HG03378 (cell line): ENCODE results near the gene NAV3.
A peak's percentile ranks its signal among the peaks of the same experiment; 100 is the strongest.

Experiments
- ATAC-seq: cut with Tn5 transposase; IDR thresholded peaks from one replicate; pipeline ENCODE4 v1.9.1; 2021; ENCODE audit warnings: mild to moderate bottlenecking, moderate library complexity; ENCODE audit not compliant: unreplicated experiment

NAV3 gene

GRCh38 chr12:78179346-78179745 is 348.7 kb downstream of the NAV3 start:
- ATAC-seq = no peak

DNA sequence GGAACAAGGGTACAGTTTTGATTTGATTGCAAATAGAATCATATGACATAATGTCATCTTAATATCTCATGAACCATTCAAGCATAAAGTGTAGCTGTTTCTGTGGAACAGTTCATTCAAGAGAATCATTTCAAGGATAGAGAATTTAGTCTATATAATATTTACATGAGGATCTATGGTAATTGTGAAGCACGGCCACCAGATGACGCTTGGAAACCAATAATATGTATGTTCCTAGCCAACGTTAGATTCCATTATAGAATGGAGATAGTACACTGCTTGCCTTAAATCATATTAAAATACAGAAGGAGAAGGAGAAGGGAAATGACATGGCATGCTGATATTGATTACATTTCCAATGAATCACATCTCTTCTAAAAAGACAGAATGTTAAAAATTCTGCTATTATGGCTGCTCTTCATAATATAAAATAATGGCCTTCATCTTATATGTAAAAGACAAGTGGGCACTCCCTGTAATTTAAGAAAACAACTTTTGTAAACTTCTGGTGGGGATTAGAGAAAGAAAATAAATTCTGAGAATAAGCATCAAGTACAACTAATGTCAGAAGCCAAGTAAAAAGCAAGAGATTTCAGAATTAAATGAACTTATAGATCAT is 351.0 kb downstream of the NAV3 start:
- ATAC-seq = no peak

GRCh38 chr12:78183824-78184223 is 353.1 kb downstream of the NAV3 start:
- no peak for ATAC-seq

GRCh38 chr12:78185109-78185508 is 354.4 kb downstream of the NAV3 start:
- no peak for ATAC-seq

DNA sequence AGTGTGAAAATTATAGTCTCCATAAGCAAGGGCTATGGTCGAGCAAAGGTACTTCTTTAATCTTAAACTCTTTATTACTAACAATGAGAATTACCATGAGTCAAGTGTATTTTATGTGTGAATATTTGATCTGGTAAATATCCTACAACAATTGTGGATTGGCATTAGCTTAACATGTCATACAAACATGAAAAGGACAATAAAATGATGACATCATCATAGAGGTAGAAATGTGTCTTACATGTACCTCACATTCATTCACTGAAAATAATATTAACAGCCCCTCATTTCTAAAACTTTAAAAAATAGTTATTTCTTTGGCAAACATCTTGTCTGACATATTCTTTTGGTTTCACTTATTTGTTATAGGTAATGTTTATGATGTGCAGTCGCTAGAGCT is 355.0 kb downstream of the NAV3 start:
- no peak for ATAC-seq

DNA sequence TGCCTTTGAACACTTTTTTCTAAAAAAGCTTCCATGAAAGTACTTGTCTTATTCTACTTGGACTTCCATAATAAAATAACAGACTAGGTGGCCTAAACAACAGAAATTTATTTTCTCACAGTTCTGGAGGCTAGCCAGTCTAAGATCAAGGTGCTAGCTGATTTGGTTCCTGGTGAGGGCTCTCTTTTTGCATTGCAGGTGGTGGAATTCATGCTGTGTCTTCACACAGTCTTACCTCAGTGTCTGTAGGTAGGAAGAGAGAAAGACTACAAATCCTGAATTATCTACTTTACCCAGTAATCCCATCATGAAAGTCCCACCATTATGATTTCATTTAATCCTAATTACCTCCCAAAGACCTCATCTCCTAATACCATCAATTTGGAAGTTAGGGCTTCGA is 356.0 kb downstream of the NAV3 start:
- ATAC-seq = no peak

DNA sequence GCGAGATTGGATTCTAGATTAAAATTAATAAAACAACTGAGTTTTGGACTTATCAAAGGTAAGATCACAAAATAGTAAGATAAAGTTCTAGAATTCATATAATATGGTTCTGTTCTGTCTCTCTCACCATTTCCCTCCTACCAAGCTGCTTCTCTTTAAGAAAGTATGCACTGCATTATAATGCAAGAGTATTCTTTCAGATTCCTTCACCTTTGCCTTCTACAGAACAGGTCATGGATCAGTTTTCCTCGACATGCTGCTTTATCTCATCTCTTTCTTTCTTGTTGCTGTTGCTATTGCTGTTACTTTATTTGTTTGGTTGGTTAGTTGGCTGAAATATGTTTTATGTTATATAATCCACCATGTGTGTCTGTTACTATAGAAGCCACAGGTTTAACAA is 357.0 kb downstream of the NAV3 start:
- ATAC-seq = no peak

GRCh38 chr12:78189656-78190055 is 359.0 kb downstream of the NAV3 start:
- ATAC-seq = no peak

GRCh38 chr12:78191611-78192010 is 360.9 kb downstream of the NAV3 start:
- no peak for ATAC-seq

DNA sequence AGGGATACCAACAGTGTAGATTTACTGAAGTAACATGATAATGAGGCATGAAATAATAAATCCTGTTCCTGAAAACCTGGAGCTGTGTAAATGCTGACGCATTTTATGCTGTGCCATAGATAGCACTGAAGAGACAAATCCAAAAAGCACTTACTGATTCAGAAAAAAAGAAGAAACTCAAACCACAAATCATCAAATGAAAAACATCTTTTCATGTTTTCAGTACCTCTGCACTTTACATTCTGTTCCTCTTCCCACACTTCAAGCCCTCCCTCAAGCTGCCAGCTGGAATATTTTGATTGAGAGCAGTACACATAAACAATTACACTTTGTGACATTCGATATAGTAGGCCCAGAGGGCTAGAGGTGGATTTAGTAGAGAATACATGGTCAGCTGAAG is 362.3 kb downstream of the NAV3 start:
- no peak for ATAC-seq

- no peak for ATAC-seq
Observed at GRCh38 chr12:78194448-78194847, 363.8 kb downstream of the NAV3 start.

- ATAC-seq = no peak
Observed at GRCh38 chr12:78198896-78199295, 368.2 kb downstream of the NAV3 start.

GRCh38 chr12:78199926-78200325 is 369.2 kb downstream of the NAV3 start:
- no peak for ATAC-seq

GRCh38 chr12:78204926-78205325 is 374.2 kb downstream of the NAV3 start:
- no peak for ATAC-seq

GRCh38 chr12:78208092-78208491 is 377.4 kb downstream of the NAV3 start:
- ATAC-seq = no peak

DNA sequence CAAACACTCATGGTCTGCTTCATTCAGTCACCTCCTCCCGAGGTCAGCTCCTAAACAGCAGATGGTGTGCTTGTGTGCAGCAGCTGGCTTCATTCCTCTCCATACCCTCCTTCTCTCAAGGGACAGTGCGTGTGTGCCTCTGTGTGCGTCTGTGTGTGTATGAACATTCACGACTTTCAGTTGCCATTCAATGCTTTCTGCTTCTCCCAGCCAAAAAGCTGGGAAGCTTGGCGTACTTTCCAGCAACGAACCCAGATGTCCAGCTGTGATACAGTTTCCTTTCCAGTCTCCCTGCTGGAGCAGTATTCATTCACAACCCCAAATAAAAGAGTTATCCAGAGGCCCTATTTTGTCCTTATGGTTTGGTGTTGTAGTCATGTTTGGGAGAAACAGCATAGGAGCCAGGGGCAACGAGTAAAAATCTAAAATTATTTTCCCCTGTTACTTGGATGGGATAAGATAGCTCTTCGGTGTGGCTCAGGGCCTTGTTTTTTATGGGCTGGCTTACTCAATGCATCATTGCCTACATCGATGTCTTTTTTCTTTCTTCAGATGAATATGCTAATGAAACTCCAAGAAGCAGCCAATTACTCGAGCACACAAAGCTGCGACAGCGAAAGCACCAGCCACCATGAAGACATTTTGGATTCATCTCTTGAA is 379.3 kb downstream of the NAV3 start:
- ATAC-seq = no peak

DNA sequence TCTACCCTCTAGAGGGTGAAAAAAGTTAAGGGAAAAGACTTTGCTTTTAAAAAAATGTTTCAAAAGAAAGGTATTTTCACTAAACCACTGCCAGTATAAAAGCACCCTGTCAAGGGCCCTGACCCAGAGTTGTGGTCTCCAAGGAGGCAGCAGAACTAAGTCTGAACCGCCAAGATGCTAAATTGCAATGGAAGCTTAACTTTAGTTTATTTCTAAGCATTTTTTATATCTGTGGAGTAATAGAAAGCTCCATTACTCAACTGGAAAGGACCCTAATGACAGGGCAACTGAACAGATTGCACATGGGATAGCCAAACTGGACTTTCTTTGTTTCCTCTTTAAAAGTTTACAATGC is 379.8 kb downstream of the NAV3 start:
- no peak for ATAC-seq

DNA sequence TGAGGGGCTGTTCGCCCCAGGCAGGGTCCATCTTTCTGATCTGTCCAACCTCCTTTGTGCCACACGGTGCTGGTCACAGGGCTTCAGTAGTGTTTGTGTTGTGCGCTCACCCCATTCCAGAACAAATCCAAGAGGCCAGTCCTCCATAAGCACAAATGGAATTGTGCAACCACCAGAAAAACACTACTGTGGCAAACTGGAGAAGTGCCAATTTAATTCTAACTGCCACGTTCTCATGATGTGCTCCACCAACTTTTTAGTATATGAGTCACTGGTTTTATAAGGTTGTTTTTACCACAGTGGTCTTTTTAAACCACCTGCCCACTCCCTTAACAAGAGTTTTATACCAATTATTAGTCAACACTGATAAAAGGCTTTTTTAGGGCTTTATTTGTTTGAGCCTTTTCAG is 380.2 kb downstream of the NAV3 start:
- no peak for ATAC-seq

GRCh38 chr12:78220811-78221210 is 390.1 kb downstream of the NAV3 start:
- ATAC-seq = no peak

- no peak for ATAC-seq
Observed at GRCh38 chr12:78224154-78224553, 393.5 kb downstream of the NAV3 start.

DNA sequence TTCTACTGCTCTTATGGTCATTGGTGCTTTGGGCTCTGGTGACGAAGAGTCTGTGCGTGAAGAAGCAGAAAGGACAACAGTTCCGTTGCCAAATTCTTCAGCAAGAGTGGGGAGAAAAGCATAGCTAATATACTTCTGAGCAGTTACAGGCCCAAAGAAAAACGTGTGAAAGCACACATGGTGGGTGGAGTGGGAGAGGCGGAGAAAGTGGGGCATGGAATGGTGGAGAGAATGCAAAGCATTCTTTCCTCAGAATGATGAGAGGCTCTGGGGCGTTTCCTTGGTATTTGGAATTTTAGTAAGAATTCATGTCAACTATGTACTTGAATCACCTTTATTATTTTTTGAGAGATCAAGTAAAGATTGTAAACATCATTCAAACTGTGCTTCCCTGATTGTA is 396.1 kb downstream of the NAV3 start:
- no peak for ATAC-seq

DNA sequence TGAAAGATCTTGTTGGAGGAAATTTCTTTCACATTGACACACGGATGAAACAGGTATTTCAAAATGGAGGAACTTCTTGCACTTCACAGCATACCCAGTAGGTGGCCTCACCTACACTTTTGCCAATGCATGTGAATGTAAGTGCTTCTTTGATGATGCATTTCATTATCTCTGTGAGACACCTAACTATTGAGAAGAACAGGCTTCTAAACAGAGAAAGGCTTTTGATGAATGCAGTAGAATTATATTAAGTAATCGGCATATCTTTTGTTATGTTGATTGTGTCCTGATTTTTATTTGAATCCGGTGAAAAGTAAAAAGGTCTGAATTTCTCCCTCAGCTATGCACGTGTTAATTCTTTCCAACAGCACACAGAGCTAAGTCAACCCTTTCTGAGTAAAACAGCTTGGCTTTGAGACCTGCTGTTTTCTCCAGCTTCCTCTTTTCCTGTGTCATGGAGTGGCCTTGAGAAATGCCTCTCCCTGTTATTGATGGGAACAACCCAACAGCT is 399.0 kb downstream of the NAV3 start:
- peak; percentile 98 for ATAC-seq

- ATAC-seq = no peak
Observed at GRCh38 chr12:78232756-78233155, 402.1 kb downstream of the NAV3 start.
